ENCODE measurements around the gene DPH7. TPM values are rescaled to one million over a fixed set of nuclear protein-coding genes. Genes with fewer than 3 reads are reported as not detected.
A peak's percentile ranks its signal among the peaks of the same experiment; 100 is the strongest.
"Not testable (repeated sequence)": the region's sequence is repeated elsewhere in the genome, so short reads cannot be mapped to it uniquely, and the experiment has no call there.

DPH7 gene
- total RNA-seq, 1 experiment from 2014 or later = 18.6 TPM

DNA sequence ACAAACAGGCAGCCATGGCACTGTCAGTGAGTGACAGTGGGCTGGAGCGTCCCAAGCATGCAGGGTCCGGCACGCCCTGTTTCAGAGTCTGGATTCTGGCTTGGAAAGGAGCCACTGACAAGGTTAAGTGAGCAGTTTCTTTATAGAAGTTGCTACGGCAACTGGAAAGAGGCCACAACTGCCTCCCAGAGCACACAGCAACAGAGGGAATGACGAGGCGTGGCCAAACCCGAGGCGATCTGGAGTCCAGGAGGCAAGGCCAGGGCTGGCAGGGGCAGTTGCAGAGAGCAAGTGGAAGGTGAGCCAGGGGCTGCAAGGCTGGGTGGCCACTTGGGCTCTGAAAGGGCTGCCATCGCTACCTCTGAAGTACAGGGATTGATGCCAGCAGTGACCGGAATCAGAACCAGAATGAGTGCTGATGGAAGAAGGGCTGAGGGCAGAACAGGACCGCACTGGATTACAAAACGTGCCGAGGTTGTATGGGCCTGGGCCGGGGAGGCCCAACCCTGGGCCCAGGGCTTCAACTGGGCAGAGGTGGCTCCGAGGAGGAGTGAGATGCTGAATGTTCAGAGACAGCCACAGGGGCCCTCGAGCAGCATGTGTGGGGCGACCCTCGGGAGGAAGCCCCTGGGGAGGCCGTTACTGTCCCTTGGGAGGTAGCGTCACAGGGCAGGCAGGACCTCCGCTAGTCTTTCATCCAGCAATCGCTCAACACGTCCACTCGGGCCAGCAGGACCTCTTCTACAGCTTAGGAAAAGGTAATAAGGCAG lies 22.5 kb downstream of the DPH7 start:
- peak; percentile 62 for DNase-seq (ENCODE audit: low read depth)
- in situ Hi-C loops (cut with HindIII; ENCODE audit: low pct_unique_long_range_greater_than_20kb, low sequenced_read_pairs) = no loop called here

DNA sequence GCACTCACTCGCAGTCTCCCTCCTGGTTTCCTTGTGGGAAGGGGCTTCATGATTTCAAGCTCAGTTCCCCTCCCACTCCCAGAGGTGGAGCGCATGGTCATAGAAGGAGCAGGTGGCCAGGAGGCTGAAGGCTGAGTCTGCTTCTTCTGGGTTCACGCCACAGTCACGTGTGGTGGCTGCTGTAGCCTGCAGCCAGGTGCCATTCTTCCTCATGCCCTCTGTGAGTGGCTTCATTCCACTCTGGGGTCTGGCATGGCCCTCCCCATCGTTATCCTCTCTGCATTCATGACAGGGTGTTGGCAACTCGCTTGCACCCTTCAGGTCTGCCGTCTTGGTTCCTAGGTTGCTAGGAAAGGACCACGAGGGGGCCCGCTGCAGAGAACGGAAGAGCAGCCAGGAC lies 23.5 kb downstream of the DPH7 start:
- DNase-seq (ENCODE audit: low read depth) = no peak
- in situ Hi-C loops (cut with HindIII; ENCODE audit: low pct_unique_long_range_greater_than_20kb, low sequenced_read_pairs) = no loop called here

DNA sequence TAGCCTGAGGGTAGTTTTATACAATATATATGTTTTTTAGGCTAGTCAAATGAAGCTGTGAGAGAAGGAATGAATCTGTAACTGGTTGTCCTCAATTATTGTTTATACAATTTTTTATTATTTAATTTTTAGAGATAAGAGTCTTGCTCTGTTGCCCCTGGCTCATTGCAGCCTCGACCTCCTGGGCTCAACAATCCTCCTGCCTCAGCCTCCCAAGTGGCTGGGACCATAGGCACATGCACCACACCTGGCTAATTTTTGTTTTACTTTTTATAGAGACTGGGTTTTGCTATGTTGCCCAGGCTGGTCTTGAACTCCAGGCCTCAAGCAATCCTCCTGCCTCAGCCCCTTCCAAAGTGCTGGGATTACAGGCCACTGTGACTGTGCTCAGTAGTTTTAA lies 24.4 kb downstream of the DPH7 start:
- in situ Hi-C loops (cut with HindIII; ENCODE audit: low pct_unique_long_range_greater_than_20kb, low sequenced_read_pairs) = no loop called here
- no peak for DNase-seq (ENCODE audit: low read depth)

DNA sequence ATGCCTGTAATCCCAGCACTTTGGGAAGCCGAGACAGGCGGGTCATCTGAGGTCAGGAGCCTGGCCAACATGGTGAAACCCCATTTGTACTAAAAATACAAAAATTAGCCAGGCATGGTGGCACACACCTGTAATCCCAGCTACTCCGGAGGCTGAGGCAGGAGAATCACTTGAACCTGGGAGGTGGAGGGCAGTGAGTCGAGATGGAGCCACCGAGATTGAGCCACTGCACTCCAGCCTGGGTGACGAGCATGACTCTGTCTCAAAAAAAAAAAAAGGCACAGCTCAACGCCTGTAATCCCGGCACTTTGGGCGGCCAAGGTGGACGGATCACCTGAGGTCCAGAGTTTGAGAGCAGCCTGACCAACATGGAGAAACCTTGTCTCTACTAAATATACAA lies 25.1 kb downstream of the DPH7 start:
- in situ Hi-C loops (cut with HindIII; ENCODE audit: low pct_unique_long_range_greater_than_20kb, low sequenced_read_pairs); DNase-seq (ENCODE audit: low read depth): not testable (repeated sequence)

DNA sequence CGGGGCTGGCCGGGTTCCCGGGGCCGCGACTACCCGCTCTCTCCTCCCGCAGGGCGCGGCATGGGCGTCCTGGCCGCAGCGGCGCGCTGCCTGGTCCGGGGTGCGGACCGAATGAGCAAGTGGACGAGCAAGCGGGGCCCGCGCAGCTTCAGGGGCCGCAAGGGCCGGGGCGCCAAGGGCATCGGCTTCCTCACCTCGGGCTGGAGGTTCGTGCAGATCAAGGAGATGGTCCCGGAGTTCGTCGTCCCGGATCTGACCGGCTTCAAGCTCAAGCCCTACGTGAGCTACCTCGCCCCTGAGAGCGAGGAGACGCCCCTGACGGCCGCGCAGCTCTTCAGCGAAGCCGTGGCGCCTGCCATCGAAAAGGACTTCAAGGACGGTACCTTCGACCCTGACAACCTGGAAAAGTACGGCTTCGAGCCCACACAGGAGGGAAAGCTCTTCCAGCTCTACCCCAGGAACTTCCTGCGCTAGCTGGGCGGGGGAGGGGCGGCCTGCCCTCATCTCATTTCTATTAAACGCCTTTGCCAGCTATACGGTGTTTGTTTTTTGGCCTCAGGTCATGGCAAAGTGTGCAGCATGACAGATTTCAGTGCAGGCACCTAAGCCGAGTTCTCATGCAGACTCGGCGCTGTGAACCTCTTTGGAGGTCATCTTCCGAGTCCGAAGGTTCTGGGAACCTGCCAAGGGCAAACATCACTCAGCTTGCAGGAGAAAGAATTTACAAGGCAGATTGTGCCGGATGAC lies 26.5 kb downstream of the DPH7 start:
- no peak for DNase-seq (ENCODE audit: low read depth)
- in situ Hi-C loops (cut with HindIII; ENCODE audit: low pct_unique_long_range_greater_than_20kb, low sequenced_read_pairs) = no loop called here

DNA sequence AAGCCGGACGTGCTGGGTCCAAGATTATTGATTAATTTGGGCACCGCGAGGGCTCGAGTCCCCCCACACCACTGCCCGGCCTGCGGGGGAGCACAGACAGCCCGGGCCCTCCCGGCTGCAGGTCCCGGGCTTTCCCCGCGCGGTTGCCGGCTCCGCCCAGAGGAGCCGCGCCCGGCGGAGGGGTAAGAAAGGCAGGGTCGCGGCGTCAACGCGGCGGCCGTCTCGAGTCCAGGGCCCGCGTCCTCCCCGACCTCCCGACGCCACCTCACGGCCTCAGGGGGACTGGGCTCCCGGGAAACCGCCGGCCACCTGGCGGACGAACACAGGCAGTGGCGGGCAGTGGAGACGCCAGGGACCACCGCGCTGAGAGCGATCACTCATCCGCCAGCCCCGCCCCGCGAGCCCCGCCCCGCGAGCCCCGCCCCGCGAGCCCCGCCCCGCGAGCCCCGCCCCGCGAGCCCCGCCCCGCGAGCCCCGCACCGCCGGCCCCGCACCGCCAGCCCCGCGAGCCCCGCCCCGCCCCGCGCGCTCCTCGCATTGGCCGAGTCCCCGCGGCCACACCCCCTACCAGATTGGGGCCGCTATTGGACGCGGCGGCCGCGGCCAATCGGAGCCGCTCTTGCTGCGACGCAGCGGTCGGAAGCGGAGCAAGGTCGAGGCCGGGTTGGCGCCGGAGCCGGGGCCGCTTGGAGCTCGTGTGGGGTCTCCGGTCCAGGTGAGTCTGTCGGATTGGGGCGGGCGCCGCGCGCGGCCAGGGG lies 27.3 kb downstream of the DPH7 start, which contains the start of gene MRPL41:
MRPL41 (plus strand) TSS at position 616 of the 758 bp plus-strand sequence. CDS start 203 bp downstream, outside the sequence.
- in situ Hi-C loops (cut with HindIII; ENCODE audit: low pct_unique_long_range_greater_than_20kb, low sequenced_read_pairs) = no loop called here
- DNase-seq (ENCODE audit: low read depth) = peak; percentile 90

DNA sequence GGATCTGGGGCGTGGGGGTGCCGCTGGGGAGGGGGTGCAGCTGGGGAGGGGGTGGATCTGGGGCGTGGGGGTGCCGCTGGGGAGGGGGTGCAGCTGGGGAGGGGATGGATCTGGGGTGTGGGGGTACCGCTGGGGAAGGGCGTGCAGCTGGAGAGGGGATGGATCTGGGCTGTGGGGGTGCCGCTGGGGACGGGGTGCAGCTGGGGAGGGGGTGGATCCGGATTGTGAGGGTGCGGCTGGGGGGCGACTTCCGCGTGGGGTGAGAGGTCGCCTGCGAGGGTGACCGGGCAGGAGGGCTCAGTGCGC lies 27.8 kb downstream of the DPH7 start:
- in situ Hi-C loops (cut with HindIII; ENCODE audit: low pct_unique_long_range_greater_than_20kb, low sequenced_read_pairs) = not testable (repeated sequence)

DNA sequence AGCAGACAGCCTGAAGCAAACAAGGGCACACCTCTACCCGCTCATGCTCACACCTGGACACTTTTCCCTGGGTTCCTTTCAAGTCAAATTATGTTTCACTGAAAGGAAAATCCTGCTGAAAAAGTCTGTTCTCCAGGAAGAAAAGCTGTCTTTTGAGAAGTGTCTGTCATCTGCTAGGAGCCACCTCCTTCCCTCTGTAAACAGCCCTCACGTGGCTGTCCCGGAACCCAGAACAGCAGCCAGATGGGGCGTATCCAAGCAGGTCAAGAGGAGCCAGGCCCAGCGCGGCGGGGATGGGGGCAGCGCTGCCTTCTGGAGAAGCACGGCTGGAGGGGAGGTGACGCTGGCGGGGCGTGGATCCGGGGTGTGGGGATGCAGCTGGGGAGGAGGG lies 28.5 kb downstream of the DPH7 start, which contains the start of gene PNPLA7:
PNPLA7 (minus strand) TSS at position 172 of the 391 bp plus-strand sequence. CDS start 205 bp downstream, outside the sequence.
- in situ Hi-C loops (cut with HindIII; ENCODE audit: low pct_unique_long_range_greater_than_20kb, low sequenced_read_pairs) = no loop called here
- DNase-seq (ENCODE audit: low read depth) = peak; percentile 89

More for the DNA sequence above, 27.8 kb downstream of the DPH7 start:
- DNase-seq (ENCODE audit: low read depth) = not testable (repeated sequence)

DNA sequence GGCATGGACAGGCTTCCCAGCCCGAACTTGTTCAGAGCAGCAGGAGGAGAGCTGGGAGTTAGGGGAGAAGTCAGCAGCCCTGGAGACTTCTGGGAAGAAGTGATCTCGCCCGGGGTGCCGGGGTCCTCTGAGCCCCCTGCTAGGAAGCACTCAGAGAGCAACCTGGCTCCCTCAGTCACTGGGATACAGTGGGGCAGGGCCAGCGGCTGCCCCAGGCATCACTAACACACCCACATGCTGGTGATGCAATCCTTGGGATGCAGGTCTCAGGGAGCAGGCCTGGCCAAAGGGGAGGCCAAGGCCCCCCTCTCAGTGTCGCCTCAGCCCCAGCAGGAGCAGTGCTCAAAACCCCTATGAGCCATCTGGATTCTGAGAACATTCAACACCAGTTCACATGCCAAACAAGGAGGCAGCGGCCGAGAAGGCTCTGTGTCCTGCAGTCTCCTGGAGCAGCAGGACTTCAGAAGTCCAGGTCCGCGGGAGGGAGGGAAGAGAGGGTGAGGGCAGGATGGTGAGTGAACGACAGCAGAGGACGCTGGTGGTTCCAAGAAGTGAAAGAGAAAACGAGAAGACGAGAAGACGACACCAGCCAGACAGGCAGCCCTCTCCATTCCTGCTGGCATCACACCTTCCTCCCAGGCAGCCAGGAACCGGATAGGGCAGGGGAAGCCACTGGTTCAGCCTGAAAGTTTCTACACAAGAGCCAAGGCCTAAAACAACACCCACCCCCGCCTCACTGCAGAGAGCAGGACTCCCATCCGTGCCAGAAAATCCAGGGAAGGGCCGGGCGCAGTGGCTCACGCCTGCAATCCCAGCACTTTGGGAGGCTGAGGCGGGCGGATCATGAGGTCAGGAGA lies 30.8 kb downstream of the DPH7 start:
- no peak for DNase-seq (ENCODE audit: low read depth)
- in situ Hi-C loops (cut with HindIII; ENCODE audit: low pct_unique_long_range_greater_than_20kb, low sequenced_read_pairs) = no loop called here

DNA sequence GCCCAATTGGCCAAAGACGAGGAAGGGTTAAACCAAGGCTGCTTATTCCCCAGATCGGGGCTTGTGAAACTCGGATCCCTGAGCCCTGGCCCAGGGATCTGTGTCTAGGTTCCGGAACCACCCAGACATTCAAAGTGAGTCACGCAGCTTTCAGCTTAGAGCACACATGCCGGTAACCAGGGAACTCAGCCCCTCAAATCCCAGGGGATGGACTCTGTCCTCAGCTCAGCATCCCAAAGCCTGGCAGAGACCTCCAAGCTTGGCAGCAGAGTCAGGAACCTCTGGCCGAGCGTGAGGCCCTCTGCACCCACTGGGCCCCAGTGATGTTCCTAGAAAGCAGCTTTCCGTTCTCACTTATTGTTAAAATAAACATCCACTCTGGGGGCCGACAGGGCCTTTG lies 33.6 kb downstream of the DPH7 start:
- DNase-seq (ENCODE audit: low read depth) = no peak
- in situ Hi-C loops (cut with HindIII; ENCODE audit: low pct_unique_long_range_greater_than_20kb, low sequenced_read_pairs) = no loop called here

DNA sequence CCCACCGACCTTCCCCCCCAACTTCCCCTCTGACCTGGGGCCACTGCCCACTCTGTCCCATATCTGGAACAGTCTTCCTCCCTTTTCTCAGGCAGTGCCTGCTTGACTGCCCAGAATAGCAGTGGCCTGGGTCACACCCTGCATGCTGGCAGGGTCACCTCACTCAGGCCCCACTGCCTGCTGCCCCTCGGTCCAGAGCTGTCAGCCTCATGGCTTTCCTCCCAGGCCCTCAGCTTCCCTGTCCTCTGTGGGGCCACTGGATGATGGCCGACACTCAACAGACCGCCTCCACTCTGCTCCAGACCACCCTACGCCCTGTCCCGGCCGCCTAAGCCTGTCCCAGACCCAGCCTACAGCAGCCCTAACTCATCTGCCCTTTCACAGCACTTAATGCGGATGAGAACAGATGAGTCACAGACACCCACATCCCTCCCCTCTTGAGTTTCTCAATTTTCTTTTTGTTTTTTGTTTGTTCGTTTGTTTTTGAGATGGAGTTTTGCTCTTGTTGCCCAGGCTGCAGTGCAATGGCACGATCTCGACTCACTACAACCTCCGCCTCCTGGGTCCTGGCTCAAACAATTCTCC lies 34.5 kb downstream of the DPH7 start:
- no peak for DNase-seq (ENCODE audit: low read depth)
- in situ Hi-C loops (cut with HindIII; ENCODE audit: low pct_unique_long_range_greater_than_20kb, low sequenced_read_pairs) = no loop called here

DNA sequence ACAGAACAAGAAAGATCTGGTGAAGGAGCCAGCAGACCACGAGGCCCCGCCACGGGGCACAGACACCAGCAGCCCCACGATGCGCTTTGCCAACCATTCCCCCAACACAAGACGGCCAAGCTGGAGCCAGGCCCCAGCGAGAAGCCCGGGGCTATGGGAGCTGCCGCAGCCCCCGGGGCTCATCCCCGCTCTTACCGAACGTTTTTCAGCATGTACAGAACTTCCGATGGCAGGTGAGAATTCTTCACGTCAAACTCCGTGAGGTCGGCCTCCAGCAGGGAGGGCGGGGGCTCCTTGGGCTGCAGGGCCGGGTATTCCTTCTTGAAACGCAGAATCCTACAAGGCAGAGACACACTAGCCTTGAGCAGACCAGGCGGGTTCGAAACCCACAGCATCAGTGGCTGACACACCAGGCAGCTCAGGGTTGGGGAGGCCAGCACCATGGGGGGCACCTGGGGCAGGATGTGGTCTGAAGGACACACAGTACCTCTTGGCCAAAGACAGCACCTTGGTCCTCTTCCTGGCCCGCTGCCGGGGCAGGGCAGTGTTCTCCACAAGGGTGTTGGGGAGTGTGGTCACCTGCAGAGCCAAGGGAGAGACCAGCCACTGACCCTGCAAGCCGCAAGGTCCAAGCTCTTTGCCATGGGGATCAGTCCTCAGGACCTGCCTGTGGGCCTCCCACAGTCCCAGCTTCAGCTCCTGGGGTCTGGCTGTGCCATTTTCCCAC lies 35.3 kb downstream of the DPH7 start:
- in situ Hi-C loops (cut with HindIII; ENCODE audit: low pct_unique_long_range_greater_than_20kb, low sequenced_read_pairs) = no loop called here
- no peak for DNase-seq (ENCODE audit: low read depth)

DNA sequence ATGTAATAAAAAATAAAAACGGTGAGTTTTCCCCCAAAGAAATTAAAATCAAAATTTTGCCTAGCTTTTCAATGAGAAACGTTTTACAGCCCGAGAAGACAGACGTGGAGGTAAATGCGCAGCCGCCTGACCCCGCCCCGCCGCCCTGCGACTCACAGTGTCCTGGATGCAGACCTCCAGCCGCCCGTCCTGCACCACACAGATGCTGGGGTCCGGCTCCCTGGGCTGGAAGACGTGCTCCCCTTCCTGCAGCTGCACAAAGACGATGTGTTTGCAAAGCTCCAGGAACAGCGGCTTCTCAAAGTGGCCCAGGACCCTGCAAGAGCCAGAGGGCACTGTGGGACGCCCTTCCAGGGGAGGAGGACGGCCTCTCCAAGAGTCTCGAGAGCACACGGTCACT lies 36.2 kb downstream of the DPH7 start:
- DNase-seq (ENCODE audit: low read depth) = no peak
- in situ Hi-C loops (cut with HindIII; ENCODE audit: low pct_unique_long_range_greater_than_20kb, low sequenced_read_pairs) = no loop called here

DNA sequence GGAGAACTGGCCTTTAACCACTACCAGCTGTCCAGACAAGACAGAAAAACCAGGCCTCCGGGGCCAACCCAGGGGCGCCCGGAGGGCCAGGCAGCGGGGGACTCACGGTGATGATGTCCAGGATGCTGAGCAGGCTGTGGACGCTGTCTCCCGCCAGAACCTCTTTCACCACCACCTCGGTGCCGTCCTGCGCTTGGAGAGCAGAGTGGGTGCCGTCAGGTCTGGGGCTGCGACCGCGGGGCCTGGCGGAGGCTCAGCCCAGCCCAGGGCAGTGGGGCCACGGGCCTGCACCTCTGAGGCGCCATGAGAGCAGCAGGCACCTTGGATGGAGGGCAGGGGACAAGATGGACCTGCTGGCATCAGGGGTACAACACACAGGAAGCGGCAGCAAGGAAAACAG lies 38.2 kb downstream of the DPH7 start:
- in situ Hi-C loops (cut with HindIII; ENCODE audit: low pct_unique_long_range_greater_than_20kb, low sequenced_read_pairs) = no loop called here
- DNase-seq (ENCODE audit: low read depth) = no peak

DNA sequence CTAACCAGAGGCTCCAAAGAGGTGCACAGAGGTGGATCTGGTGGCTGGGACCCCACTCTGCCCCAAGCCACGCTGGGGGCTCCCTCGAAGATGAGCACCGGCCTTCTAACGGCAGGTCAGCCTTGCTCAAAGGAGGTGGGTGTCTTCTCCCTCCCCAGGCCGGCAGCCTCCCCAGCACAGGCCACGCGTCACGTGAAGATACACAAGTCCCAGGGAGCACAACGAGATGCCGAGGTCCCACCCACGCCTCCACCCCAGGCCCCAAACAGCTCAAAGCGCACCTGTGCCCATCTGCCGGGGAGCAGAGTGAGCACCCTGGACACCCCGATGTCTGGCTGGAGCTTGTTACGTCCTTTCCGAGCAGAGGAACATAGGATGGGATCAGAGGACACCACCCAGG lies 40.7 kb downstream of the DPH7 start:
- no peak for DNase-seq (ENCODE audit: low read depth)
- in situ Hi-C loops (cut with HindIII; ENCODE audit: low pct_unique_long_range_greater_than_20kb, low sequenced_read_pairs) = no loop called here

DNA sequence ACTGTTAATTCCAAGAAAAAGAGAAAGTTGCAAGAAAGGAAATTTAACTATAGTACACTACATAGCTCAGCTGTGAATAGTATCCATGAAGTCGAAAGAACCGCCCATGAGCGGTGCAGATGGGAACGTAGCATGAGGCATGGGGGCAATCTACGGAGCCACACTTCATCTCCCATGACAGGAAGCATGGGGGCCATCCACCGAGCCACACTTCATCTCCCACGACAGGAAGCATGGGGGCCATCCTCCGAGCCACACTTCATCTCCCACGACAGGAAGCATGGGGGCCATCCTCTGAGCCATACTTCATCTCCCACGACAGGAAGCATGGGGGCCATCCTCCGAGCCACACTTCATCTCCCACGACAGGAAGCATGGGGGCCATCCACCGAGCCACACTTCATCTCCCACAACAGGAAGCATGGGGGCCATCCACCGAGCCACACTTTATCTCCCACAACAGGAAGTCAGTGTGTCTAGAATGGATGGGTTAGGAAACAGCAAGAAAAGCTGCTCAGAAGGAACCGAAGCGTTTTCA lies 42.1 kb downstream of the DPH7 start:
- in situ Hi-C loops (cut with HindIII; ENCODE audit: low pct_unique_long_range_greater_than_20kb, low sequenced_read_pairs); DNase-seq (ENCODE audit: low read depth): not testable (repeated sequence)

DNA sequence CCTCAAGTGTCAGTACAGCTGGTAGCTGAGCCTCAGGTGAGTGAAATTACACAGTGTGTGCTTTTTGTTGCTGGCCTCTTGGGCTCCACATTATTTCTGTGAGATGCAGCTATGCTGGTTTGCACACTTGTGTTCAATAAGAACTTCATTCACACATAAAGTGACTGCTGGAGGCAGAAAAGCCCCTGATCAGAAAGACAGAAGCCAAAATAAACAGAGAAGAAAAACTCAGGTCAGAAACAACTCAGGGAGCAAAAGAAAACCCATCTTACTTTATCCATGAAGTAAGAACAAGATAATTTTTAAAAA lies 43.7 kb downstream of the DPH7 start:
- in situ Hi-C loops (cut with HindIII; ENCODE audit: low pct_unique_long_range_greater_than_20kb, low sequenced_read_pairs) = no loop called here
- DNase-seq (ENCODE audit: low read depth) = no peak

All from Caki2 (cell line).